Stimulated activated naive CD8-positive, alpha-beta T cell treated with anti-CD3 and anti-CD28 coated beads, Interleukin-15, amount 100 ng/mL, for 72 hours (primary cell): ENCODE data around the gene CACNA2D1.

Source experiments
- ATAC-seq: fragments of 150-1000 bp; cut with Tn5 transposase; 2 replicates; pipeline ENCODE4 v1.10.0; 2021; ENCODE audit warnings: mild to moderate bottlenecking, moderate library complexity
- DNase-seq, 2 donors: peaks; one replicate each; pipeline ENCODE4 v3.0.0; 2021 to 2022
- H3K27ac Mint-ChIP-seq, 2 donors: one replicate each; pipeline ENCODE4 v1.8.0; 2022; ENCODE audit warnings: mild to moderate bottlenecking in 2 of 2, mixed read lengths in 2 of 2, moderate library complexity in 2 of 2
- H3K27me3 Mint-ChIP-seq: one replicate; pipeline ENCODE4 v1.8.0; 2022; ENCODE audit warnings: mixed read lengths
- H3K4me1 Mint-ChIP-seq: one replicate; pipeline ENCODE4 v1.8.0; 2022; ENCODE audit warnings: mild to moderate bottlenecking, mixed read lengths
- H3K4me3 Mint-ChIP-seq, 2 donors: one replicate each; pipeline ENCODE4 v1.8.0; 2022; ENCODE audit warnings: mild to moderate bottlenecking in 2 of 2, mixed read lengths in 2 of 2, moderate library complexity in 1 of 2
- H3K9me3 Mint-ChIP-seq, 2 donors: one replicate each; pipeline ENCODE4 v1.8.0; 2022; ENCODE audit warnings: mixed read lengths in 2 of 2

The CACNA2D1 gene

DNA sequence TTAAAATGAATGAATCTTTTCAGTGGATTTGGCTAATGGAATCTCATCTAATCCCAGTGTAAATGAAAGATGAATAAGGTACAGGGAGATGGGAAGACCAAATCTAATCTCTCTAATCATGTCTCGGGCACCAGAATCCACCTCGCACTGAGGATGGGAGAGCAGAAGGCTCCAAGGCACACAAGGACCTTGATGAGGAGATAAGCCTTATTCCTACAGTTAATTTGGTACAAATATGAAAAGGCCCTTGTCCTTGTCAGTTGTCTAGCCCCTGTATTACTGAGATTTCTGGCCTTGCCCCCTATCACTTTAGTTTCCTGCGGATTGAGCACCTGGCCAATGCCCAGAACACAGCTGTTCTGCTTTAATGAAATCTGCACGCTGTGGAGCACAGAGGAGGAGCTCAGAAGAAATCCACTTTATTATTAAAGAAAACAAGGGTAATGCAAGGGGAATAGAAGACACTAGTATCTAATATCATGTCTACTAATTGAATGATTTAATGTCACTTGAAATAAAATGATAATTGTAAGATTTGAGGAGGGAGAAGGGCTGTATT, 352.4 kb downstream of the CACNA2D1 start:
- Mint-ChIP-seq H3K9me3 (no peaks in the 10 kb centered on the region), H3K4me1 (no peaks in the 10 kb centered on the region), H3K4me3 (no peak overlapping the region), H3K27me3 (no peaks in the 10 kb centered on the region), H3K27ac (no peak overlapping the region)
- DNase-seq (no peak), ATAC-seq (no peak)

DNA sequence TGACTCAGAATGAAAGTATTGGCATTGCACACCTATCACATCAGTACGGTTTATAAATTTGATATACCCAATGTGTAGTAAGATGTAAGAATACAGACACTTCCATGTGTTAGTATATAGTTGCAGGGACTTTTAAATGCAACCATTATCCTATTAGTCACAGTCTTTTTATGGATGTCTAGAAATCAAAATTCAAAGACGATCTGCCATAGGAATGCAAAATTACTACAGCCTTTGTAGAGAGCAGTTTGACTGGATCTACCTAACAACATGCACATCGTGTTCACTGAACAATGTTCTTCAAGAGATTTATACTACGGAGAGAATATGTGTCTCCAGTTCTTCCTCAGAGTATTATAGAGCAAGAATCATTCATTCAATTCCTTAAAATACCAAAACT, 356.5 kb downstream of the CACNA2D1 start:
- no peak for DNase-seq
- no peak for ATAC-seq
- Mint-ChIP-seq H3K9me3 (no peaks in the 10 kb centered on the region), H3K4me1 (no peaks in the 10 kb centered on the region), H3K27ac (no peak overlapping the region), H3K27me3 (no peaks in the 10 kb centered on the region), H3K4me3 (no peak overlapping the region)

DNA sequence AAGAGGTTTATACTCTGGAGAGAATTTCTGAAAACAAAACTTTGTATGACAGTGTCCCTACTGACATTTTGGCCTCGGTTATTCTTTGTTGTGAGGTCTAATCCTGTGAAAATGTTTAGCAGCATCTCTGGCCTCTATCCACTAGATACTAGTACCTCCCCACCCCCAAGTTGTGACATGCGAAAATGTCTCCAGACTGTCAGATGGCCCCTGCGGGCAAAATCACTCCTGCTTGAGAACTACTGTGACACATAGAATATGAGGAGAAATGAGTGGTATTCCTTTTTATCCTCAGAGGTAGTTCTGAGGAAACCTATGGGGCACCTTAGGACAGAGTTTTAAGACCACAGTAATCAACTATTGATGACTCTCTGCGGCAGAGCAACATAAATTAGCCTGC, 358.5 kb downstream of the CACNA2D1 start:
- ATAC-seq (no peak), DNase-seq (no peak)
- Mint-ChIP-seq H3K27me3 (no peaks in the 10 kb centered on the region), H3K4me1 (no peaks in the 10 kb centered on the region), H3K27ac (no peak overlapping the region), H3K4me3 (no peak overlapping the region), H3K9me3 (no peaks in the 10 kb centered on the region)

DNA sequence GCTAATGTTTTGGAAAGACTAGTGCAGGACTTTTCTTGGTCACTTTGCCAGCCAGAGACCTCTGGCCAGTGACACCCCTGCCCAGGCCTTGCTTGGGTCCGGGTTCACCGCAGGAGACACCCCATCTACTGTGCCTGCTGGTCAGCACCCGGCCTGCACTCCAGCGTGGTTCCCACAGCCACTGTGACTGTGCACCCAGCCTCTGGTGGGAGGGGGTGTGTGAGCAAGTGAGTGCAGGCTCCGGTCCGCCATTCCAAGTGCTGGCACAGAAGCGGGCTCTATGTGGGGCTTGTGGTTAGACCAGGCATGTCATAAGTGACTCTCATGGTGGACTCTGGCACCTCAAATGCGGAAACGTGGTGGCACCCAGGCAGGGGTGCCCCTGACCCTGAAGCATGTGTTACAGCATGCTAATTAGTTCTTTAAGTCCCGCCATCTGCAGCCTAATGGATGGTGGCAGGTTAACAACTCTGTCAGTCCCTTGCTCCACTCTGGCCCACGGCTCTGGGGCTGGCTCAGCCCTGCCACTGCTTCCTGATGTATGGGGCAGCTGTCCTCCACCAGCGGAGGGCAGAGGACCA, 361.8 kb downstream of the CACNA2D1 start:
- no peaks in the 10 kb centered on the region for H3K27me3 Mint-ChIP-seq
- peak; percentile 33 for ATAC-seq
- H3K27ac Mint-ChIP-seq = no peak overlapping the region
- no peak for DNase-seq
- no peaks in the 10 kb centered on the region for H3K9me3 Mint-ChIP-seq
- H3K4me3 Mint-ChIP-seq = no peak overlapping the region
- no peaks in the 10 kb centered on the region for H3K4me1 Mint-ChIP-seq

DNA sequence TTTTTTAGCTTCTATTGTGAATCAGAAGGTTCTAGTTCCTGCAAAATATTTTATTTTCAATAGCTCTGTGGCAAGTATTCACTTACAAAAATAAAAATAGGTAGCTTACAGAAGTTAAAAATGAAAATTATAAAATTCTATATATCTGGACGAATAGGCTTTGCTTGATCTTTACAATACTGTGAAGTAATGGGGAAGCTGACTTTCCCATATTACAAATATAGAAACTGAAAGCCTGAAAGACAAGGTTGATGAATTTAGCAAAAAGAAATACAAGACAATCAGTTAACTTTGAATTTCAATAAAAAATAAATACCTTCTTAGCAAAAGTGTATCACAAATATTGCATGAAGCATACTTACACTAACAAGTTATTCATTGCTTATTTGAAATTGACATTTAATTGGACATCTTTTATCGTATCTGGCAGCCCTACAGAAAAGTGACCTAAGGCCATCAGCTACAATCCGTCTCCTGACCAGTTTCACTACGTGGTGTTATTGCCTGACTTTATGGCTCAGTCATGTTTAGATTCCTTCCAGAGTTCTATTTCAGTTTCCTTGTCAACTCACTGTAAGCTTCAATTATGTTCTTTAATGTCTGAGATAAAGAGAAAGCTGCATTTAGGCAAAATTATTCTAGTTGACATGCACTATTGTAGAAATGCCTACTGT, 363.2 kb downstream of the CACNA2D1 start:
- ATAC-seq (no peak), DNase-seq (no peak)
- no peaks in the 10 kb centered on the region for H3K9me3 Mint-ChIP-seq
- H3K27me3 Mint-ChIP-seq = no peaks in the 10 kb centered on the region
- no peak overlapping the region for H3K27ac Mint-ChIP-seq
- H3K4me3 Mint-ChIP-seq = no peak overlapping the region
- H3K4me1 Mint-ChIP-seq = no peaks in the 10 kb centered on the region

DNA sequence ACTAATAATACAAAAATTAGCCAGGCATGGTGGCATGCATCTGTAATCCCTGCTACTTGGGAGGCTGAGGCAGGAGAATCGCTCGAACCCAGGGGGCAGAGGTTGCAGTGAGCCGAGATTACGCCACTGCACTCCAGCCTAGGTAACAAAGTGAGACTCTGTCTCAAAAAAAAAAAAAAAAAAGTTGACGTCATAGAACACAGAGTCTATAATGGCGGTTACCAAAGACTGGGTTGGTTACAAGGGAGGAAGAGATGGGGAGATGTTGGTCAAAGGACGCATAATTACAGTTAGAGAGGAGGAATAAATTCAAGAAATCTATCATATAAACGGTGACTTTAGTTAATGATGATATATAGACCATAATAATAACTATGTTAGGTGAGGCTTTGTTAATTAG, 364.1 kb downstream of the CACNA2D1 start:
- Mint-ChIP-seq H3K4me1 (no peaks in the 10 kb centered on the region), H3K9me3 (no peaks in the 10 kb centered on the region), H3K27ac (no peak overlapping the region), H3K27me3 (no peaks in the 10 kb centered on the region), H3K4me3 (no peak overlapping the region)
- ATAC-seq (no peak), DNase-seq (no peak)

DNA sequence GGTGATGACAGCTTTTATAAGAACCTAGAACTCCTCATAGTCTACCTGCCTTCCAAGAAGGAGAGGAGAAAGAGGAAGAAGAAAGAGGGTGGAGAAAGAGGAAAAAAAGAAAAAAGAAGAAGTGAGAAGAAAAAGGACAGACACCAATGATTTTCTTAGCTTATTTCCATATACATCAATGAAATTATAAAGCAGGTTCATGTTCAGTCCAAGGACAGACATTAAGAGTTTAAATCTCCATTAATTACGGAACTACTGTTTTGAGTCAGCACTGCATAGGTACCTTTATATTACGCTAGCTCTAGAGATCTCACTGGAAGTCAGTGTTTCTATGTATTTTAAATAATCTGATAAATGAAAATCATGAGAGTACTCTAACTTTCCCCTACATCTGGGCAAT, 364.8 kb downstream of the CACNA2D1 start:
- ATAC-seq (no peak), DNase-seq (no peak)
- H3K27ac Mint-ChIP-seq = no peak overlapping the region
- H3K4me1 Mint-ChIP-seq = no peaks in the 10 kb centered on the region
- H3K27me3 Mint-ChIP-seq = no peaks in the 10 kb centered on the region
- H3K9me3 Mint-ChIP-seq = no peaks in the 10 kb centered on the region
- H3K4me3 Mint-ChIP-seq = no peak overlapping the region

DNA sequence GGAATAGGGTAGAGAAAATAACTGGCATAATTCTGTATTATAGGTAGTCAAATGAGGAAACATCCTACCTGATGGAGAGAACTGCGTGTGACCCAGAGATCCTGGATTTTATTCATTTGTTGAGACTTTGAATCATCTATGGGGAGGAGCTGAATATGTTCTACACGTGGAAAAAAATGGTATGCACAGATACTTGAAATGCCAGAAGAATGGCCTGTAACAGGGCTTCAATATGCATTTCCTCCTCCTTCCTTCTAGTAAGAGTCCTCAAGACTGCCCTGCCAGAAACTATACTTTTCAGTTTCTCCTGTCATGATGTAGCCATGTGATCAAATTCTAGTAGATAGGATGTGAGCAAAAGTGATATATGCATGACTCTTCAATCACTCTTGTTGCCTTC, 372.1 kb downstream of the CACNA2D1 start:
- no peaks in the 10 kb centered on the region for H3K27me3 Mint-ChIP-seq
- ATAC-seq (no peak), DNase-seq (no peak)
- H3K27ac Mint-ChIP-seq = no peak overlapping the region
- H3K4me1 Mint-ChIP-seq = no peaks in the 10 kb centered on the region
- no peak overlapping the region for H3K4me3 Mint-ChIP-seq
- H3K9me3 Mint-ChIP-seq = no peaks in the 10 kb centered on the region

DNA sequence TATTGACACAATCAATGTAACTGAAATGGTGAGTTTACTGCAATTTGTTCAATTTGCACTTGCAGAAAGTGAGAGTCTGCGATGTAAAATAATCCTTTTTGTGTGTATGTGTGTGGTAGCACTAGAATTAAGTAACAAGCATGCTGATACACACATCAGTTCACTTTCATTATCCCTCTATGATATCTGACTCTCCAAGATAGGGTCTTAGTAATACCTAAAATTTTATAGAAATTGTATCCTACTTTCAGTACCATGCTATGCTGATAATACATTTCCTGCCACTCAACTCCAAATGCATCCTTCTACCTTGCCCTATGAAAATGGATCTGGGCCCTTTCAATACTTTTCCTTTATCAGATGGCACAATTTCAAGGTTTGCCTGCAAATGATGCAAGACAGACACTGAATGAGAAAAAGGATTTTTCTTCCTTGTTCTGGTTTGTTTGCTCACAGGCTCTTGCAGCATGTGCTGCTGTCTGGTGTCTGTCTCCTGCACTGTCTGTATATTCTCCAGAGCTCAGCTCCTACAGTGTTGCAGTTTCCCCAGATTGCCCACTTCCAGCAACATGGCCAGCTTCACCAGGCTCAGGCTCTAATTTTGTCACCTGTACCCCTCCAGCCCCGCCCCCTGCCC, 375.8 kb downstream of the CACNA2D1 start:
- no peaks in the 10 kb centered on the region for H3K4me1 Mint-ChIP-seq
- H3K27ac Mint-ChIP-seq = no peak overlapping the region
- no peak for DNase-seq
- no peaks in the 10 kb centered on the region for H3K9me3 Mint-ChIP-seq
- no peak overlapping the region for H3K4me3 Mint-ChIP-seq
- ATAC-seq = no peak
- no peaks in the 10 kb centered on the region for H3K27me3 Mint-ChIP-seq

DNA sequence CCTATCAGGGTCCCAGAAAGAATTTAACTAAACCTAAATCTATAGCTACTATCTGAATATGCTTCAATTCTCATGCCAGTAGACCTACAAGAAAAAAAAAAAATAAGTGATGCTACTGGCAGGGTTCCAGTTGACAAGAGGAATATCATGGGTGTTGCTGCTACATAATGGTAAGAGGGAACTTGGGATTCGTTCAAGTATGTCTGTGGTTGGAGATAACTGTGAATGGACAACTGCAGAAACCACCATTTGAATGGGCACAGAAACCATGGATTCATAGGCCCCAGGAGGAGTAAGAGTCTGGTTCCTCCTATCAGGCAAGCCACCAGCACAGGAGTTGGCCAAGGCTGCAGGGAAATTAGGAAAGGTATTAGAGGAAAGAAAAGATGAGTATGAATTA, 386.1 kb downstream of the CACNA2D1 start:
- H3K27me3 Mint-ChIP-seq = no peaks in the 10 kb centered on the region
- no peaks in the 10 kb centered on the region for H3K4me1 Mint-ChIP-seq
- DNase-seq (no peak), ATAC-seq (no peak)
- H3K27ac Mint-ChIP-seq = no peak overlapping the region
- H3K4me3 Mint-ChIP-seq = no peak overlapping the region
- no peaks in the 10 kb centered on the region for H3K9me3 Mint-ChIP-seq

DNA sequence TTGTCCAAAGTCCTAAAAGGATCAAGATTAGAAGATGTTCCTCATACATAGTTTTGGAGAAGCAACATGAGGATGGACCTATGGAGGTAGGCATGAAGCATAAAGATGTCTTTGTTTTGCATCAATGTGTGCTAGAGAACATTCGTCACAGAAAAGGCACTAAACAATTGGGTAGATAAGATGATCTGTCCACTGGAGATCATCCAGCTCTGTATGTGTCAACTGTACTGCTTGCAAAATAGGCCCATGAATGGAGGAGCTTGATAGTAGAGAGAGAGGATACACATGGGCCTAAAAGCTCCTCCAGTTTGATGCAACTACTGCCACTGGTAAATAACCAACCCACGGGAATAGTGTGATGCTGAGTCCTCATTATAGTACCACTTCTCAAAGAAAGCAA, 387.3 kb downstream of the CACNA2D1 start:
- Mint-ChIP-seq H3K9me3 (no peaks in the 10 kb centered on the region), H3K27ac (no peak overlapping the region), H3K4me3 (no peak overlapping the region), H3K4me1 (no peaks in the 10 kb centered on the region), H3K27me3 (no peaks in the 10 kb centered on the region)
- DNase-seq (no peak), ATAC-seq (no peak)

DNA sequence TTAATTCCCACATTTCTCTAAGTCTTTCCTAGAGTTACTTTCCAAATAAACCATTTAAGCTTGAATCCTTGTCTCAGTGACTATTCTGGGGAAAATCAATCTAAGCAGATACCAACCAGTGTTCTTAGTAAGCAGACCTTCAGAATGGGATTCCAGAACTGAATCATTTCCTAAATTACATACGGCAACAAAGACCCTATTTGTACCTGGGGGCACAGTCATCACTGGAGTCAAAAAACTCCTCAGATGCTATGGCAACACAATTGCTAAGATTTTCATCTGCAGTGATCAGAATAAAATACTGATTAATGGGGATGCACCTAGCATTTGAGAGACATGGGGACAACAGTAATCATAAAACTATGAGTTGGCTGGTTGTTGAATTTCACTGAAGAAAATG, 389.0 kb downstream of the CACNA2D1 start:
- DNase-seq (no peak), ATAC-seq (no peak)
- H3K9me3 Mint-ChIP-seq = no peaks in the 10 kb centered on the region
- H3K4me3 Mint-ChIP-seq = no peak overlapping the region
- no peaks in the 10 kb centered on the region for H3K4me1 Mint-ChIP-seq
- no peaks in the 10 kb centered on the region for H3K27me3 Mint-ChIP-seq
- no peak overlapping the region for H3K27ac Mint-ChIP-seq

DNA sequence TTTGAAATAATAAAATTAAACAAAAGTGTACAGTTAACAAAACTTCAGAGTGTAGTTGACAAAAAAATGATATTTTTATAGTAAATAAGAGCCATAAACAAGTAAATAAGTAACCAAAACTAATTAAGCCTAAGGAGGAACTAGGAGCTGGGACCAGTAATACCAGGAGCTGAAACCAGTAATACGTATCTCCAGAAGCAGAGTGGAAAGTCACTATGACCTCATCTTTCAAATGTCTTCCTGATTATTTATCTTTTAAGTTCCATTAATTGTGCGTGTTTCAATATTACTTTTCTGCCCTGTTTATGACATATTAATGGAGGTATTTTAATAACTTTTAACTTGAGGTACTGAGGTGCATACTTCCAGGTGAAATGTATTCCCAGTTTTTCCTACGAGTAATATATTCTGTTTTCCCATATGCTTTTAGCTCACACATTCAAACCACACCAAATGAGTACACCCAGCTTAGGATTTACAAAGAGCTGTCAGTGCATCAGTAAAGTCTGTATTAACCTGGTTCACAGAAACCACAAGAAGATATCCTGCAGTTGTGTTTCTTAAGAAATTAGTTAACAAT, 390.0 kb downstream of the CACNA2D1 start:
- ATAC-seq = no peak
- Mint-ChIP-seq H3K4me1 (no peaks in the 10 kb centered on the region), H3K4me3 (no peak overlapping the region), H3K27me3 (no peaks in the 10 kb centered on the region), H3K9me3 (no peaks in the 10 kb centered on the region), H3K27ac (no peak overlapping the region)
- DNase-seq = no peak

DNA sequence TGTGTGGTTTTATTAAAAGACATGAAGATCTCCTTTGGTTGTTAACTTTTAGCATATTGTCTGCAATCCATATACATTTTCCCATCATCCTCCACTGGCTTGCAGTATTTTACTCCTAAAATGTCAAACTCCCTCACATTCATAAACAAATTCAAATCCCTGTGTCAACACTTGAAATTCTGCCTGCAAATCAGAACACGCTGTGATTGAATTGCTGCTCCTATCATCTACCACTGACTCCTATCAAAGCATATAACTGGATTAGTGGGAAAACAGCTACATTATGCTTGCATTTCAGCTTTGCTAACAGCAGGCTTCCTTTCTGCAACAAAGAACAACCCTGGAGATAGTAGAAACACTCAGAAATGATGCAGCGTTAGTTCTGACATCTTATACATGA, 392.0 kb downstream of the CACNA2D1 start:
- H3K4me1 Mint-ChIP-seq = no peaks in the 10 kb centered on the region

DNA sequence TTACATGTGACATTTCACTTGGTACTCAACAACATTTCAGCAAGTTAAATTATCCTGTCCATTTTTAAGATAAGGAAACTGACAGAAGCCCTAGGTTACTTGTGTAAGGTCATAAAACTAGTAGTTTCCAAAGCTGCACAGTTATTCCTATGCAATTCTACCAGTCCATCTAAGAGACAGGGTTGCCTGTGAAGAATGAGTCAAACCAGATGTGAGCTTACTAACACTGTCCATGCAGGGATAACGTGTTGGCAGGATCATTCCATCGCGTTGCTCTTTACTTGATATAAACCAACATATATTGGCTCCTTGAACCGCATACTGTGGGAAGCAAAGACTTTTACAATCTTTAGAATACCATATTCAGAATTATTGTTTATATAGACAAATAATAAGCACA, 392.8 kb downstream of the CACNA2D1 start:
- no peaks in the 10 kb centered on the region for H3K27me3 Mint-ChIP-seq
- H3K27ac Mint-ChIP-seq = no peak overlapping the region
- no peak overlapping the region for H3K4me3 Mint-ChIP-seq
- H3K4me1 Mint-ChIP-seq = no peaks in the 10 kb centered on the region
- ATAC-seq (no peak), DNase-seq (no peak)
- no peaks in the 10 kb centered on the region for H3K9me3 Mint-ChIP-seq

More for the DNA sequence above, 392.0 kb downstream of the CACNA2D1 start:
- DNase-seq (no peak), ATAC-seq (no peak)
- H3K9me3 Mint-ChIP-seq = no peaks in the 10 kb centered on the region
- no peaks in the 10 kb centered on the region for H3K27me3 Mint-ChIP-seq
- H3K4me3 Mint-ChIP-seq = no peak overlapping the region
- H3K27ac Mint-ChIP-seq = no peak overlapping the region

DNA sequence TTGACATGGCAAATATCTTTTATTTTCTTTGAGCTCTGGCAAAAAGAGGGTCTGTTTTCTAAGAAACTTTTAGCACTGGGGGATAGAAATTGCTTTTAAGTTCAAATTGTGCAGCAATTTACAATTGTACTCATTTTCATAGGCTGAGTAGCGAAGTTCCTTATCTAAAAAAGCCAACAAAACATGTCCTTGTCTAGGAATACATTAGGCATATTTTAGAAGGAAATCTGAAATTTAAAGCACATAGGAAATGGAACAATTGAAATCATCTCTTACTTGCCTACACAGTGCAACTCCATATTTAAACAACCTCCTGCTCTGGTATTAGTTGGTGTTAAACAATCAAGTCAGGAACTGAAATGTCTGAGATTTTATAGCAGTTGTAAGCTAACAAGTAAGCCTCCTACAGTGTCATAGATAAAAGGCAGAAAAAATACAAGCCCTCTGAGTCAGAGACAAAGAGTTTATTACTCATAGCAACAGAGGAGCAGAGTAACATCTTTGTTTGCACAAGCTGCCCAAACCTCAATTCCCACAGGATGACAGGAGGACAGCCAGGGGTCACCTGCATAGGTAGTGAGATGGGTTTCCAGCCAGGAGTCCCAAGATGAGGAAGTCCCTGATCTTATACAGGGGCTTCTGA, 393.6 kb downstream of the CACNA2D1 start:
- no peak for ATAC-seq
- no peaks in the 10 kb centered on the region for H3K9me3 Mint-ChIP-seq
- no peaks in the 10 kb centered on the region for H3K27me3 Mint-ChIP-seq
- H3K4me1 Mint-ChIP-seq = no peaks in the 10 kb centered on the region
- no peak overlapping the region for H3K27ac Mint-ChIP-seq
- no peak for DNase-seq
- H3K4me3 Mint-ChIP-seq = no peak overlapping the region
